ENCODE measurements around the gene SNX1. TPM values are rescaled to one million over a fixed set of nuclear protein-coding genes. Genes with fewer than 3 reads are reported as not detected.

Gene SNX1
- total and polyA plus RNA-seq, 2 of the 13 experiments (the other 11 are each of a cell fraction or from before 2014, with no cell fraction given), result 29.3 to 60.1 TPM

DNA sequence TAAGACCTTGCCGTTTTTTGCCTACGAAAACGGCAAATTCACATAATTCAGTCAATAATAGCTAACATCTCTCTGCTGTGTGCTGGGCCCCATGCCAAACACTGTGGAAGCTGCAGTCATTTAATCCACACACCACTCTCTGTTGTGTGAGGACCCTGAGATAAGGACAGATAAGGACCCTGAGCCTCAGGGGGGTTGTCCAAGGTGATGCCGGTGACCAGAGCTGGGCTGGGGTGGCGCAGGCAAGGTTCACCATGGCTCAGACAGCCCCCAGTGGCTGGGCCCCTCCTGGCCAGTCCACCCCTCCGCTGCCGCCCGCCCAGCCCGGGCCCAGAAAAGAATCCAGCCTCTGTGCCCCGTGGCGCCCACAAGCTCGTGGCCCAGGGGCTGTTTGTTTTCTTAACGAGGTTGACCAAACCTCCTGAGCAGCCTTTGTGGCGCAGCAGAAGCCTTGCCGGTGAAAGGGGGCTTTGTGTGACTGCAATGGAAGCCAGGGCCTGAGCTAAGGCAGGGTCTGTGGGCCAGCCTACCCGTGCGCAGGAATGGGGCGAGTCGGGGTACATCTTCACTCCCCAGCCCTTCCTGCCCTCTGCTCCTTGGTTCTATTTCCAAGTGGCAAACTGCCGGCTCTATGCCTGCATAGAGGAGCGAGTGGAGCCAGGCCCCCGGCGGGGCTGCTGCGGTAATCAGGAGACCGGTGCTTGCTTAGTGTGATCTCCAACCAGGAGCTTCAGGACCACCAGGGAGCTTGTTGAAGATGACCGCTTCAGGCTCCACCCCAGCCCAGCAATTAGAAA is 51.3 kb downstream of the SNX1 start (continued):
- TF ChIP-seq, protein P1, sequence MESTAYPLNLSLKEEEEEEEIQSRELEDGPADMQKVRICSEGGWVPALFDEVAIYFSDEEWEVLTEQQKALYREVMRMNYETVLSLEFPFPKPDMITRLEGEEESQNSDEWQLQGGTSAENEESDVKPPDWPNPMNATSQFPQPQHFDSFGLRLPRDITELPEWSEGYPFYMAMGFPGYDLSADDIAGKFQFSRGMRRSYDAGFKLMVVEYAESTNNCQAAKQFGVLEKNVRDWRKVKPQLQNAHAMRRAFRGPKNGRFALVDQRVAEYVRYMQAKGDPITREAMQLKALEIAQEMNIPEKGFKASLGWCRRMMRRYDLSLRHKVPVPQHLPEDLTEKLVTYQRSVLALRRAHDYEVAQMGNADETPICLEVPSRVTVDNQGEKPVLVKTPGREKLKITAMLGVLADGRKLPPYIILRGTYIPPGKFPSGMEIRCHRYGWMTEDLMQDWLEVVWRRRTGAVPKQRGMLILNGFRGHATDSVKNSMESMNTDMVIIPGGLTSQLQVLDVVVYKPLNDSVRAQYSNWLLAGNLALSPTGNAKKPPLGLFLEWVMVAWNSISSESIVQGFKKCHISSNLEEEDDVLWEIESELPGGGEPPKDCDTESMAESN (CRISPR knock-in tag; conservative IDR thresholded peaks at IDR 0.05), result no peak
- TF ChIP-seq BRD4 (CRISPR knock-in tag; IDR thresholded peaks at IDR 0.05) (no peak), ZNF577 (CRISPR knock-in tag; IDR thresholded peaks at IDR 0.05; ENCODE audit: borderline replicate concordance, low read depth) (no peak), ZFAT (CRISPR knock-in tag; conservative IDR thresholded peaks at IDR 0.05) (no peak), ZC3H13 (CRISPR knock-in tag; IDR thresholded peaks at IDR 0.05) (no peak), ZFP82 (CRISPR knock-in tag; IDR thresholded peaks at IDR 0.05; ENCODE audit: borderline replicate concordance) (no peak), CHD2 (IDR thresholded peaks at IDR 0.05; ENCODE audit: low read depth, low read length) (no peak), KLF9 (CRISPR knock-in tag; IDR thresholded peaks at IDR 0.05; ENCODE audit: low read depth) (no peak), JUN (CRISPR knock-in tag; IDR thresholded peaks at IDR 0.05) (0 out of 2 replicates have a peak, but pooled peaks have one; percentile 44), NFE2L2 (IDR thresholded peaks at IDR 0.05; ENCODE audit: low read length) (no peak), SMYD3 (CRISPR knock-in tag; IDR thresholded peaks at IDR 0.05) (no peak), KLF15 (CRISPR knock-in tag; IDR thresholded peaks at IDR 0.05; ENCODE audit: borderline replicate concordance) (no peak), MEIS1 (CRISPR knock-in tag; IDR thresholded peaks at IDR 0.05; ENCODE audit: borderline replicate concordance) (no peak), ZNF496 (CRISPR knock-in tag; IDR thresholded peaks at IDR 0.05; ENCODE audit: insufficient replicate concordance) (no peak), TBX2 (CRISPR knock-in tag; IDR thresholded peaks at IDR 0.05; ENCODE audit: borderline replicate concordance) (peak; percentile 71)
- TF ChIP-seq, protein P2, sequence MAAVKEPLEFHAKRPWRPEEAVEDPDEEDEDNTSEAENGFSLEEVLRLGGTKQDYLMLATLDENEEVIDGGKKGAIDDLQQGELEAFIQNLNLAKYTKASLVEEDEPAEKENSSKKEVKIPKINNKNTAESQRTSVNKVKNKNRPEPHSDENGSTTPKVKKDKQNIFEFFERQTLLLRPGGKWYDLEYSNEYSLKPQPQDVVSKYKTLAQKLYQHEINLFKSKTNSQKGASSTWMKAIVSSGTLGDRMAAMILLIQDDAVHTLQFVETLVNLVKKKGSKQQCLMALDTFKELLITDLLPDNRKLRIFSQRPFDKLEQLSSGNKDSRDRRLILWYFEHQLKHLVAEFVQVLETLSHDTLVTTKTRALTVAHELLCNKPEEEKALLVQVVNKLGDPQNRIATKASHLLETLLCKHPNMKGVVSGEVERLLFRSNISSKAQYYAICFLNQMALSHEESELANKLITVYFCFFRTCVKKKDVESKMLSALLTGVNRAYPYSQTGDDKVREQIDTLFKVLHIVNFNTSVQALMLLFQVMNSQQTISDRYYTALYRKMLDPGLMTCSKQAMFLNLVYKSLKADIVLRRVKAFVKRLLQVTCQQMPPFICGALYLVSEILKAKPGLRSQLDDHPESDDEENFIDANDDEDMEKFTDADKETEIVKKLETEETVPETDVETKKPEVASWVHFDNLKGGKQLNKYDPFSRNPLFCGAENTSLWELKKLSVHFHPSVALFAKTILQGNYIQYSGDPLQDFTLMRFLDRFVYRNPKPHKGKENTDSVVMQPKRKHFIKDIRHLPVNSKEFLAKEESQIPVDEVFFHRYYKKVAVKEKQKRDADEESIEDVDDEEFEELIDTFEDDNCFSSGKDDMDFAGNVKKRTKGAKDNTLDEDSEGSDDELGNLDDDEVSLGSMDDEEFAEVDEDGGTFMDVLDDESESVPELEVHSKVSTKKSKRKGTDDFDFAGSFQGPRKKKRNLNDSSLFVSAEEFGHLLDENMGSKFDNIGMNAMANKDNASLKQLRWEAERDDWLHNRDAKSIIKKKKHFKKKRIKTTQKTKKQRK (IDR thresholded peaks at IDR 0.05; ENCODE audit: low read length), result no peak
- TF ChIP-seq, protein P3, sequence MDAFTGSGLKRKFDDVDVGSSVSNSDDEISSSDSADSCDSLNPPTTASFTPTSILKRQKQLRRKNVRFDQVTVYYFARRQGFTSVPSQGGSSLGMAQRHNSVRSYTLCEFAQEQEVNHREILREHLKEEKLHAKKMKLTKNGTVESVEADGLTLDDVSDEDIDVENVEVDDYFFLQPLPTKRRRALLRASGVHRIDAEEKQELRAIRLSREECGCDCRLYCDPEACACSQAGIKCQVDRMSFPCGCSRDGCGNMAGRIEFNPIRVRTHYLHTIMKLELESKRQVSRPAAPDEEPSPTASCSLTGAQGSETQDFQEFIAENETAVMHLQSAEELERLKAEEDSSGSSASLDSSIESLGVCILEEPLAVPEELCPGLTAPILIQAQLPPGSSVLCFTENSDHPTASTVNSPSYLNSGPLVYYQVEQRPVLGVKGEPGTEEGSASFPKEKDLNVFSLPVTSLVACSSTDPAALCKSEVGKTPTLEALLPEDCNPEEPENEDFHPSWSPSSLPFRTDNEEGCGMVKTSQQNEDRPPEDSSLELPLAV (CRISPR knock-in tag; conservative IDR thresholded peaks at IDR 0.05; ENCODE audit: low read depth), result no peak
- TF ChIP-seq, protein P4, sequence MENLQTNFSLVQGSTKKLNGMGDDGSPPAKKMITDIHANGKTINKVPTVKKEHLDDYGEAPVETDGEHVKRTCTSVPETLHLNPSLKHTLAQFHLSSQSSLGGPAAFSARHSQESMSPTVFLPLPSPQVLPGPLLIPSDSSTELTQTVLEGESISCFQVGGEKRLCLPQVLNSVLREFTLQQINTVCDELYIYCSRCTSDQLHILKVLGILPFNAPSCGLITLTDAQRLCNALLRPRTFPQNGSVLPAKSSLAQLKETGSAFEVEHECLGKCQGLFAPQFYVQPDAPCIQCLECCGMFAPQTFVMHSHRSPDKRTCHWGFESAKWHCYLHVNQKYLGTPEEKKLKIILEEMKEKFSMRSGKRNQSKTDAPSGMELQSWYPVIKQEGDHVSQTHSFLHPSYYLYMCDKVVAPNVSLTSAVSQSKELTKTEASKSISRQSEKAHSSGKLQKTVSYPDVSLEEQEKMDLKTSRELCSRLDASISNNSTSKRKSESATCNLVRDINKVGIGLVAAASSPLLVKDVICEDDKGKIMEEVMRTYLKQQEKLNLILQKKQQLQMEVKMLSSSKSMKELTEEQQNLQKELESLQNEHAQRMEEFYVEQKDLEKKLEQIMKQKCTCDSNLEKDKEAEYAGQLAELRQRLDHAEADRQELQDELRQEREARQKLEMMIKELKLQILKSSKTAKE (CRISPR knock-in tag; IDR thresholded peaks at IDR 0.05; ENCODE audit: borderline replicate concordance), result no peak
- TF ChIP-seq, protein P5, sequence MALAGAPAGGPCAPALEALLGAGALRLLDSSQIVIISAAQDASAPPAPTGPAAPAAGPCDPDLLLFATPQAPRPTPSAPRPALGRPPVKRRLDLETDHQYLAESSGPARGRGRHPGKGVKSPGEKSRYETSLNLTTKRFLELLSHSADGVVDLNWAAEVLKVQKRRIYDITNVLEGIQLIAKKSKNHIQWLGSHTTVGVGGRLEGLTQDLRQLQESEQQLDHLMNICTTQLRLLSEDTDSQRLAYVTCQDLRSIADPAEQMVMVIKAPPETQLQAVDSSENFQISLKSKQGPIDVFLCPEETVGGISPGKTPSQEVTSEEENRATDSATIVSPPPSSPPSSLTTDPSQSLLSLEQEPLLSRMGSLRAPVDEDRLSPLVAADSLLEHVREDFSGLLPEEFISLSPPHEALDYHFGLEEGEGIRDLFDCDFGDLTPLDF (CRISPR knock-in tag; IDR thresholded peaks at IDR 0.05), result no peak

All from HepG2 (cell line).